ENCODE data around the gene LDHA.

Gene LDHA

GRCh38 chr11:18429332-18429731 lies 35.0 kb downstream of the LDHA start:
- Histone ChIP-seq H3K27me3 (ENCODE audit: insufficient read depth, poor library complexity, severe bottlenecking) (no peaks in the 10 kb centered on the region), H3K27ac (replicated peaks) (no peak overlapping the region), H3K4me3 (replicated peaks; ENCODE audit: insufficient read depth, low read length) (no peak overlapping the region)
- TF ChIP-seq GABPA (IDR thresholded peaks at IDR 0.05; ENCODE audit: low read depth), result no peak
- TF ChIP-seq SPI1 (IDR thresholded peaks at IDR 0.05; ENCODE audit: borderline replicate concordance, low read depth), result no peak
- TF ChIP-seq REST (IDR thresholded peaks at IDR 0.05; ENCODE audit: insufficient replicate concordance, low read depth), result no peak
- no peak for TF ChIP-seq CTCF (IDR thresholded peaks at IDR 0.05; ENCODE audit: insufficient read depth, low read length)
- TF ChIP-seq POLR2AphosphoS5 (IDR thresholded peaks at IDR 0.05; ENCODE audit: low read depth), result no peak
- no peak for DNase-seq (ENCODE audit: low read depth in 1 of 2, low spot score in 1 of 2)

GRCh38 chr11:18438691-18439090 lies 44.3 kb downstream of the LDHA start:
- Histone ChIP-seq H3K27me3 (ENCODE audit: insufficient read depth, poor library complexity, severe bottlenecking) (no peaks in the 10 kb centered on the region), H3K4me3 (replicated peaks; ENCODE audit: insufficient read depth, low read length) (no peak overlapping the region), H3K27ac (replicated peaks) (no peak overlapping the region)
- DNase-seq (ENCODE audit: low read depth in 1 of 2, low spot score in 1 of 2), result no peak
- no peak for TF ChIP-seq CTCF (IDR thresholded peaks at IDR 0.05; ENCODE audit: insufficient read depth, low read length)
- TF ChIP-seq REST (IDR thresholded peaks at IDR 0.05; ENCODE audit: insufficient replicate concordance, low read depth), result no peak
- TF ChIP-seq SPI1 (IDR thresholded peaks at IDR 0.05; ENCODE audit: borderline replicate concordance, low read depth), result no peak
- TF ChIP-seq GABPA (IDR thresholded peaks at IDR 0.05; ENCODE audit: low read depth), result no peak
- TF ChIP-seq POLR2AphosphoS5 (IDR thresholded peaks at IDR 0.05; ENCODE audit: low read depth), result no peak

- Histone ChIP-seq H3K27me3 (ENCODE audit: insufficient read depth, poor library complexity, severe bottlenecking) (no peaks in the 10 kb centered on the region), H3K4me3 (replicated peaks; ENCODE audit: insufficient read depth, low read length) (no peak overlapping the region), H3K27ac (replicated peaks) (no peak overlapping the region)
- TF ChIP-seq SPI1 (IDR thresholded peaks at IDR 0.05; ENCODE audit: borderline replicate concordance, low read depth), result peak; percentile 32; the same call in 1 of the 2 replicates
- TF ChIP-seq CTCF (IDR thresholded peaks at IDR 0.05; ENCODE audit: insufficient read depth, low read length), result no peak
- no peak for TF ChIP-seq POLR2AphosphoS5 (IDR thresholded peaks at IDR 0.05; ENCODE audit: low read depth)
- no peak for DNase-seq (ENCODE audit: low read depth in 1 of 2, low spot score in 1 of 2)
These were observed 54.9 kb downstream of the LDHA start for GRCh38 chr11:18449251-18449650.

GRCh38 chr11:18452927-18453326 lies 58.6 kb downstream of the LDHA start:
- no peak overlapping the region for H3K4me3 ChIP-seq (replicated peaks; ENCODE audit: insufficient read depth, low read length)
- H3K27ac ChIP-seq (replicated peaks), result no peak overlapping the region
- TF ChIP-seq SPI1 (IDR thresholded peaks at IDR 0.05; ENCODE audit: borderline replicate concordance, low read depth), result no peak
- TF ChIP-seq GABPA (IDR thresholded peaks at IDR 0.05; ENCODE audit: low read depth), result no peak
- TF ChIP-seq CTCF (IDR thresholded peaks at IDR 0.05; ENCODE audit: insufficient read depth, low read length), result no peak
- TF ChIP-seq POLR2AphosphoS5 (IDR thresholded peaks at IDR 0.05; ENCODE audit: low read depth), result no peak
- TF ChIP-seq REST (IDR thresholded peaks at IDR 0.05; ENCODE audit: insufficient replicate concordance, low read depth), result no peak
- no peaks in the 10 kb centered on the region for H3K27me3 ChIP-seq (ENCODE audit: insufficient read depth, poor library complexity, severe bottlenecking)
- no peak for DNase-seq (ENCODE audit: low read depth in 1 of 2, low spot score in 1 of 2)
